ENCODE results near the gene RENBP. TPM values are rescaled to one million over a fixed set of nuclear protein-coding genes. Genes with fewer than 3 reads are reported as not detected.

RENBP gene
- total RNA-seq, 1 donor from 2014 or later = 20.2 TPM

- H3K27ac Mint-ChIP-seq = no peak overlapping the region
- intact Hi-C loops (cut with micrococcal nuclease) = no loop called here
- no peak for TF ChIP-seq CTCF (IDR thresholded peaks at IDR 0.05)
- no peaks in the 10 kb centered on the region for H3K27me3 Mint-ChIP-seq
- peaks cover 51% of the 10 kb centered on the region for H3K4me1 Mint-ChIP-seq
- H3K4me3 Mint-ChIP-seq = no peak overlapping the region
- H3K9me3 Mint-ChIP-seq = no peaks in the 10 kb centered on the region
- peaks cover 33% of the 10 kb centered on the region for H3K36me3 Mint-ChIP-seq (ENCODE audit: low read depth)
- DNase-seq (no peak), ATAC-seq (ENCODE audit: low read depth) (no peak)
- CTCF ChIA-PET = no interaction called here
- POLR2A ChIA-PET = interaction anchor here (0.5 to 8.1 kb wide), 2 partner anchors 39 to 89 kb away, joined by 5 to 114 read pairs; partner anchors contain the start of gene ARHGAP4
Observed at GRCh38 chrX:153965406-153965805, 21.0 kb upstream of the RENBP start.

DNA sequence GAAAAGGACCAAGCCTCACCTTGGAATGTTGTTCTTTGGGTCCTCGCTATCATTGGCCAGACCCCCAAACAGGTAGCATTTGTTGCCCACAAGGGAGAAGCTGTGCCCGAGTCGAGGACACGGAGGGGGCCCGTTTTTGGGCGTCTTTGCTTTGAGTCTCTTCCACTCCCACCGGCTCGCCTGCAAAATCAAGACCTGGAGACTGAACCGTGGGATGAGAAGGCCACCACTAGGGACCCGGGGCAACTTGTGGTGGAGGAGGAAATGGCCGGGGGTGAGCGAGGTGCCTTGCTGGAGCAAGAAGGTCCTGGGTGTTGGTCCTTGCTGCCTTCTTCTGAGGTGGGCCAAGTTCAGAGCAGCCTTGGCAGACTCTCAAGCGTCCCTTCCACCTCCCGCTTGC lies 19.7 kb upstream of the RENBP start:
- intact Hi-C loops (cut with micrococcal nuclease) = loop anchor here (5.0 kb wide), 1 partner anchor 1007 kb away; no protein-coding TSS in a partner anchor
- peaks cover 42% of the 10 kb centered on the region for H3K36me3 Mint-ChIP-seq (ENCODE audit: low read depth)

GRCh38 chrX:153963546-153963945 lies 19.1 kb upstream of the RENBP start:
- POLR2A ChIA-PET = no interaction called here
- ATAC-seq (ENCODE audit: low read depth) = no peak
- Mint-ChIP-seq H3K27ac (no peak overlapping the region), H3K27me3 (no peaks in the 10 kb centered on the region), H3K9me3 (no peaks in the 10 kb centered on the region), H3K4me1 (peaks cover 41% of the 10 kb centered on the region), H3K36me3 (ENCODE audit: low read depth) (peaks cover 48% of the 10 kb centered on the region), H3K4me3 (no peak overlapping the region)
- intact Hi-C loops (cut with micrococcal nuclease) = loop anchor here (5.0 kb wide), 1 partner anchor 1006 kb away; no protein-coding TSS in a partner anchor
- CTCF ChIA-PET = interaction anchor here (0.7 kb wide), 1 partner anchor 16 kb away, joined by 3 read pairs; no protein-coding TSS in a partner anchor
- no peak for TF ChIP-seq CTCF (IDR thresholded peaks at IDR 0.05)
- no peak for DNase-seq

More for the DNA sequence above, 19.7 kb upstream of the RENBP start:
- Mint-ChIP-seq H3K4me1 (peaks cover 45% of the 10 kb centered on the region), H3K9me3 (no peaks in the 10 kb centered on the region), H3K27ac (no peak overlapping the region), H3K27me3 (no peaks in the 10 kb centered on the region), H3K4me3 (no peak overlapping the region)
- CTCF ChIA-PET = interaction anchor here (0.7 kb wide), 1 partner anchor 16 kb away, joined by 3 read pairs; no protein-coding TSS in a partner anchor
- TF ChIP-seq CTCF (IDR thresholded peaks at IDR 0.05) = no peak
- POLR2A ChIA-PET = no interaction called here
- ATAC-seq (ENCODE audit: low read depth) = no peak
- no peak for DNase-seq

- Mint-ChIP-seq H3K9me3 (no peaks in the 10 kb centered on the region), H3K4me1 (peaks cover 18% of the 10 kb centered on the region), H3K4me3 (no peak overlapping the region), H3K27ac (no peak overlapping the region), H3K27me3 (no peaks in the 10 kb centered on the region), H3K36me3 (ENCODE audit: low read depth) (peaks cover 56% of the 10 kb centered on the region)
- DNase-seq = no peak
- intact Hi-C loops (cut with micrococcal nuclease) = loop anchor here (5.0 kb wide), 1 partner anchor 1004 kb away; no protein-coding TSS in a partner anchor
- no peak for ATAC-seq (ENCODE audit: low read depth)
- POLR2A ChIA-PET = interaction anchor here (1.5 kb wide), 1 partner anchor 8 kb away, joined by 3 read pairs; no protein-coding TSS in a partner anchor
- no peak for TF ChIP-seq CTCF (IDR thresholded peaks at IDR 0.05)
- CTCF ChIA-PET = no interaction called here
Observed at GRCh38 chrX:153961292-153961691, 16.8 kb upstream of the RENBP start.

DNA sequence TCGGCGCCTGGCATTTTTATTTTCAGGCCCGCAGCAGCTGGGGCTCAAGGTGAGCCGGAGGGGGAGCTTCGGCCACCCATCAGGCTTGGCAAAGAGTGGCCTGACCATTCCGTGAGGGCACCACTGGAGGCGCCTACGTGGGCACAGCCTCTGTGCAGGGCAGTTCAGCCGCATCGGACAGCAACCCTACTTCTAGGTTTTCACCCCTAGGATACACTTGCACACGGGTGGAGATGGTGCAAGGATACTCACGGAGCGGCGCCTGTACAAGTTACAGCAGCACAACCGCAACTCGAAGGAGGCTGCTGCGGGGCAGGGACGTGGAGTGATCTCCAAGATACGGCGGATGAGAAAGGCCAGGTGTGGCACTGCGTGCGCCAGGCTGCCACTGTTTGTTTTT lies 16.3 kb upstream of the RENBP start:
- Mint-ChIP-seq H3K9me3 (no peaks in the 10 kb centered on the region), H3K27me3 (no peaks in the 10 kb centered on the region), H3K36me3 (ENCODE audit: low read depth) (peaks cover 60% of the 10 kb centered on the region), H3K4me1 (peaks cover 13% of the 10 kb centered on the region), H3K27ac (no peak overlapping the region), H3K4me3 (no peak overlapping the region)
- DNase-seq (no peak), ATAC-seq (ENCODE audit: low read depth) (no peak)
- intact Hi-C loops (cut with micrococcal nuclease) = loop anchor here (5.0 kb wide), 1 partner anchor 1003 kb away; no protein-coding TSS in a partner anchor
- POLR2A ChIA-PET = interaction anchor here (1.5 kb wide), 1 partner anchor 9 kb away, joined by 3 read pairs; no protein-coding TSS in a partner anchor
- no peak for TF ChIP-seq CTCF (IDR thresholded peaks at IDR 0.05)
- CTCF ChIA-PET = no interaction called here
